ENCODE measurements around the gene PTGES. TPM values are rescaled to one million over a fixed set of nuclear protein-coding genes. Genes with fewer than 3 reads are reported as not detected.
"Not testable (repeated sequence)": the region's sequence is repeated elsewhere in the genome, so short reads cannot be mapped to it uniquely, and the experiment has no call there.

PTGES gene
- total and polyA plus RNA-seq, 8 donors: 0.16 to 2.5 (median 0.95) TPM

DNA sequence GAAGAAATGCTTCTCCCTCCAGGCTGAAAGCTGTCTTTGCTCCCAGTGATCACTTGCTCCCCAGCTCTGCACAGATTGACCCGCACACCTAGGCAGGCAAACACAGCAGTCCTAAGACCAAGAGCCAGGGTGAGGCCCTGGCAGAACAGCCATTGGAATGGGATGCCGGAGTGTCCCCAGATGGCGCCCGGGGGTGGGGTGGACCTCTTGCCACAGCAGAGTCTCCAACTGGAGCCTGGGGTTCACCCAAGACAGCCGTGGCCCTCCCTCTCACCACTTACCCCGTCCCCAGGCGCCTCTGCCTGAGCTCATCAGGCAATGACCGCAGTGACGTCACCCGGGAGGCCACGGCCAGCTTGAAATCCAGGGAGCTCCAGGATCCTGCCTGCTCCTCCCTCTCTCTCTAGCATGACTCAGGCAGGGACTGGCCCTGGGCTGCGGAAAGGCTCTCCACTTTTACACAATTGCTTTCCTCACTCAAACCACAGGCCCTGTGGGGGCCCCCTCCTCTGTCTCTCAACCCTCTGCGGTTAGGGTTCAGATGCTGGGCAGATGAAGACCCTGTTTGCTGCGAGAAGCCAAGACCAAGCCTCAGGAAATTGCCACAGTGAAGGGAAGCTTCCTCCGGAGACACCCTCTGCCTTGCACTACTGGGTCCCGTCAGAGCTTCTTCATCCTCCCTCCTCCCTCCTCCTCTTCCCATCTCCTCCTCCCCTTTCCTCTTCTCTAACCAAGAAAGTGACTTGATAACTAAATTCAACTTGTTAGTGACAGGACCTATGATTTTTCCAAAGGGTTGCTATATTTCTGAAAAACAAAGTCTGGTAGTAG lies 24.3 kb upstream of the PTGES start:
- ATAC-seq: peak in 3 of 4 donors; percentile 55 to 83 (median 59)
- intact Hi-C loops (cut with DNase I): no loop called here
- Histone ChIP-seq H3K27me3 (no peaks in the 10 kb centered on the region), H3K4me3 (no peak overlapping the region), H3K9me3 (no peaks in the 10 kb centered on the region), H3K27ac (no peak overlapping the region), H3K4me1 (peaks cover 0 to 10% (median 5%) of the 10 kb centered on the region in 3 donors), H3K36me3 (no peaks in the 10 kb centered on the region)
- TF ChIP-seq, protein P1, sequence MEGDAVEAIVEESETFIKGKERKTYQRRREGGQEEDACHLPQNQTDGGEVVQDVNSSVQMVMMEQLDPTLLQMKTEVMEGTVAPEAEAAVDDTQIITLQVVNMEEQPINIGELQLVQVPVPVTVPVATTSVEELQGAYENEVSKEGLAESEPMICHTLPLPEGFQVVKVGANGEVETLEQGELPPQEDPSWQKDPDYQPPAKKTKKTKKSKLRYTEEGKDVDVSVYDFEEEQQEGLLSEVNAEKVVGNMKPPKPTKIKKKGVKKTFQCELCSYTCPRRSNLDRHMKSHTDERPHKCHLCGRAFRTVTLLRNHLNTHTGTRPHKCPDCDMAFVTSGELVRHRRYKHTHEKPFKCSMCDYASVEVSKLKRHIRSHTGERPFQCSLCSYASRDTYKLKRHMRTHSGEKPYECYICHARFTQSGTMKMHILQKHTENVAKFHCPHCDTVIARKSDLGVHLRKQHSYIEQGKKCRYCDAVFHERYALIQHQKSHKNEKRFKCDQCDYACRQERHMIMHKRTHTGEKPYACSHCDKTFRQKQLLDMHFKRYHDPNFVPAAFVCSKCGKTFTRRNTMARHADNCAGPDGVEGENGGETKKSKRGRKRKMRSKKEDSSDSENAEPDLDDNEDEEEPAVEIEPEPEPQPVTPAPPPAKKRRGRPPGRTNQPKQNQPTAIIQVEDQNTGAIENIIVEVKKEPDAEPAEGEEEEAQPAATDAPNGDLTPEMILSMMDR (IDR thresholded peaks at IDR 0.05): no peak
- DNase-seq: peak; percentile 42 to 76 (median 65)
- 69 to 71% methylated on average over 16 of the region's 16 CpGs for WGBS, 2 donors
- no peak for FAIRE-seq

DNA sequence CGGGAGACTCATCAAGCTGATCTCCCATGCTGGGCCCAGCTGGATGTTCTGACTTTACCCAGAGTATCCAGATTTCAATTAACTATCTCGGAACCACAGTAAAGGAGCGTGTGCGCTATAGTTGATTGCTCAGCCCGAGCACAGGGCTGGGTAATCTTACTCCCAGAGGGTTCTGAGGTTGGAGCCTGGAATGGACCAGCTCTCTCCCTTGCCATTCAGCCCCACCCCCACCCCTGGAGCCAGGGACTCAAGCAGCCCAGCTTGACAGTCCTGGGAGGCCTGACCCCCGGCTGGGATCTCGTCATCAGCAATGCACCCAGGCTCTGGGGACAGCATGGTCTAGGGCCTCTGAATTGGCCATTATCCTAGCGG lies 23.7 kb upstream of the PTGES start:
- intact Hi-C loops (cut with DNase I): no loop called here

DNA sequence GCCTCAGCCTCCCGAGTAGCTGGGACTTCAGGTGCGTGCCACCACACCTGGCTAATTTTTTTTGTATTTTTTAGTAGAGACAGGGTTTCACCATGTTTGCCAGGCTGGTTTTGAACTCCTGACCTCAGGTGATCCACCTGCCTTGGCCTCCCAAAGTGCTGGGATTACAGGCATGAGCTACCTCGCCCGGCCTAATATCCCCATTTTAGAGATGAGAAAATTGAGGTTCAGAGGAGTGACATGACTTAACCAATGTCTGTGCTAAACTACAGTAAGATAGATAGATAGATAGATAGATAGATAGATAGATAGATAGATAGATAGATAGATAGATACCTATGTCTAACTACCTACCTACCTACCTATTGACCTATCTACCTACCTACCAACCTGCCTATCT lies 23.3 kb upstream of the PTGES start:
- ATAC-seq; DNase-seq; H3K4me1 ChIP-seq; H3K36me3 ChIP-seq; H3K9me3 ChIP-seq; FAIRE-seq; H3K4me3 ChIP-seq; H3K27ac ChIP-seq; H3K27me3 ChIP-seq; intact Hi-C loops (cut with DNase I): not testable (repeated sequence)
- 91 to 95% methylated on average over 4 of the region's 4 CpGs for WGBS, 2 donors

More for the DNA sequence above, 23.7 kb upstream of the PTGES start:
- ATAC-seq (no peak), FAIRE-seq (no peak), DNase-seq (no peak)
- 78 to 85% methylated on average over 8 of the region's 8 CpGs for WGBS, 2 donors
- Histone ChIP-seq H3K4me3 (no peak overlapping the region), H3K27me3 (no peaks in the 10 kb centered on the region), H3K4me1 (peaks cover 0 to 10% (median 5%) of the 10 kb centered on the region in 3 donors), H3K27ac (no peak overlapping the region), H3K9me3 (no peaks in the 10 kb centered on the region), H3K36me3 (no peaks in the 10 kb centered on the region)
- TF ChIP-seq, protein P1 (IDR thresholded peaks at IDR 0.05): no peak

DNA sequence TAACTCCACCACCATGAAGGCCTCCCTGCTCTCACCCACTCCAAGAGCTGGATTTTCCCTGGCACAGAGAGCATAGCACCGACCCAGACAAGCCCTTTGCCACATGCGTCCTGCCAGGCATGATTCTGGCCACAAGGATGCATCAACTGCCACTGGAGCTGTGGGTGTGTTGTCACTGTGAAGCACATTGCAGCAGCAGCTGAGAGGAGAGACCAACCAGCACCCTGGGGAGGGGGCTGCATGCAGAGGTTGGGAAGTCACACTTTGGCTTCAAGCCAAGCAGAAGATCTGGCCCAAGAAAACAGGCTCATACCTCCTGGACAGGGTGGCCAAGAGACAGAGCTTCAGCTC lies 22.6 kb upstream of the PTGES start:
- Histone ChIP-seq H3K9me3 (no peaks in the 10 kb centered on the region), H3K36me3 (no peaks in the 10 kb centered on the region), H3K27ac (no peak overlapping the region), H3K4me1 (peaks cover 0 to 10% (median 6%) of the 10 kb centered on the region in 3 donors), H3K4me3 (no peak overlapping the region), H3K27me3 (no peaks in the 10 kb centered on the region)
- no peak for FAIRE-seq
- intact Hi-C loops (cut with DNase I): no loop called here
- no peak for ATAC-seq
- TF ChIP-seq, protein P1 (IDR thresholded peaks at IDR 0.05): no peak
- DNase-seq: no peak
- 65 to 85% methylated on average over 2 of the region's 2 CpGs for WGBS, 2 donors

DNA sequence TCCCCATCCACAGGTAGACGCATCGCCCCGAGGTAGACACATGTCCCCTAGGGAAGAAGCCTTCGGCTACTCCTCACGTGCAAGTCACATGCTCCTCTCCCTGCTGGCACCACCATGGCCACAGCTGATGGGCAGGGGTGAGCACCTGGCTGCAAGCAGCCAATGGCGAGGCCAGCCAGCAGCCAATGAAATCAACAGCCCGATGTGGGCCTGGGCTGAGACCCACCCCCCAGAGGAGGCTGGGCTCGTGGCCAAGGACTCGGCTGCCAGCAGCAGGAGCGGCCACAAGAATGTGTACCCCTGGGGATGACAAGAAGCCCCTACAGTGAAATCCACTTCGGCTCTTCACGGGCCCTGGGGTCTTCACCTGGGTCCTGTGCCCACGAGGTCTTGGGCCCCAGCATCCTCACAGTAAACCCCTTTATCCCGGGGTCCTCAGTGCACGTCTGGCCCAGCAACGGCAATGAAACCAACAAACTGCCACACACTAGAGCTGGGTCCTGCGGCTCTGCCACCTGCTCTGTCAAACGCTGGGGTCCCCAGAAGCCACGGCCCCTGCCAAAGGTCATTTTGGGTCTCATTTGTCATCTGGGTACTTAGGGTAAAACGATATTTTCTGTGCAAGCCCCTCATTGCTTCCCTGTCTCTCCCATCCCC lies 22.1 kb upstream of the PTGES start:
- WGBS, 2 donors: 73 to 77% methylated on average over 20 of the region's 20 CpGs
- intact Hi-C loops (cut with DNase I): no loop called here
- H3K27me3 ChIP-seq: no peaks in the 10 kb centered on the region
- H3K4me1 ChIP-seq: peaks cover 0 to 11% (median 10%) of the 10 kb centered on the region in 3 donors
- ATAC-seq (no peak), FAIRE-seq (no peak), DNase-seq (peak in 2 of 6 donors; percentile 38 to 58)
- no peaks in the 10 kb centered on the region for H3K36me3 ChIP-seq
- no peak overlapping the region for H3K4me3 ChIP-seq
- TF ChIP-seq, protein P1 (IDR thresholded peaks at IDR 0.05): no peak
- no peak overlapping the region for H3K27ac ChIP-seq
- no peaks in the 10 kb centered on the region for H3K9me3 ChIP-seq

Measured in pancreas (tissue), 10 donors.